ENCODE data around the gene BLACAT1. TPM values are rescaled to one million over a fixed set of nuclear protein-coding genes. Genes with fewer than 3 reads are reported as not detected.

The BLACAT1 gene
- total and polyA plus RNA-seq, 12 donors = 0.03 to 0.08 (median 0.06) TPM; not detected in 8

- Histone ChIP-seq H3K4me1 (replicated peaks in 1 of 2) (peaks cover 0 to under 1% of the 10 kb centered on the region in 2 donors), H3K36me3 (replicated peaks in 1 of 2) (no peaks in the 10 kb centered on the region), H3K27me3 (peaks cover 25% of the 10 kb centered on the region), H3K4me3 (no peak overlapping the region), H3K9me3 (replicated peaks in 1 of 3) (no peaks in the 10 kb centered on the region), H3K27ac (no peak overlapping the region)
- no peak for DNase-seq
- intact Hi-C loops (cut with DNase I) = no loop called here
- TF ChIP-seq CTCF (IDR thresholded peaks at IDR 0.05) (no peak), POLR2A (IDR thresholded peaks at IDR 0.05) (no peak)
- 45 to 56% (median 50%) methylated on average over 4 of the region's 4 CpGs for WGBS, 4 donors
Observed at GRCh38 chr1:205450448-205450847, 5.4 kb downstream of the BLACAT1 start.

GRCh38 chr1:205449750-205450443, 5.9 kb downstream of the BLACAT1 start:
- Histone ChIP-seq H3K36me3 (replicated peaks in 1 of 2) (no peaks in the 10 kb centered on the region), H3K9me3 (replicated peaks in 1 of 3) (no peaks in the 10 kb centered on the region), H3K4me3 (no peak overlapping the region), H3K27ac (no peak overlapping the region), H3K27me3 (peaks cover 20% of the 10 kb centered on the region), H3K4me1 (replicated peaks in 1 of 2) (no peaks in the 10 kb centered on the region)
- intact Hi-C loops (cut with DNase I) = no loop called here
- WGBS, 4 donors = 29 to 46% (median 38%) methylated on average over 5 to 18 of the region's 18 CpGs
- TF ChIP-seq CTCF (IDR thresholded peaks at IDR 0.05) (no peak), POLR2A (IDR thresholded peaks at IDR 0.05) (no peak)
- DNase-seq = peak in 1 of 7 donors; percentile 25

GRCh38 chr1:205449254-205449749, 6.5 kb downstream of the BLACAT1 start:
- TF ChIP-seq CTCF (IDR thresholded peaks at IDR 0.05) (no peak), POLR2A (IDR thresholded peaks at IDR 0.05) (no peak)
- H3K27me3 ChIP-seq = peaks cover 14% of the 10 kb centered on the region
- WGBS, 4 donors = 76 to 94% (median 87%) methylated on average over 3 to 4 of the region's 4 CpGs
- intact Hi-C loops (cut with DNase I) = no loop called here
- H3K9me3 ChIP-seq (replicated peaks in 1 of 3) = no peaks in the 10 kb centered on the region
- no peak overlapping the region for H3K27ac ChIP-seq
- H3K4me1 ChIP-seq (replicated peaks in 1 of 2) = no peaks in the 10 kb centered on the region
- DNase-seq = no peak
- H3K36me3 ChIP-seq (replicated peaks in 1 of 2) = no peaks in the 10 kb centered on the region
- H3K4me3 ChIP-seq = no peak overlapping the region

- TF ChIP-seq POLR2A (IDR thresholded peaks at IDR 0.05) (no peak), CTCF (IDR thresholded peaks at IDR 0.05) (no peak)
- H3K4me3 ChIP-seq = no peak overlapping the region
- no peaks in the 10 kb centered on the region for H3K4me1 ChIP-seq (replicated peaks in 1 of 2)
- intact Hi-C loops (cut with DNase I) = no loop called here
- no peak for DNase-seq
- H3K36me3 ChIP-seq (replicated peaks in 1 of 2) = no peaks in the 10 kb centered on the region
- H3K9me3 ChIP-seq (replicated peaks in 1 of 3) = no peaks in the 10 kb centered on the region
- 58 to 89% (median 83%) methylated on average over 4 to 6 of the region's 6 CpGs for WGBS, 4 donors
- H3K27ac ChIP-seq = no peak overlapping the region
- H3K27me3 ChIP-seq = peaks cover 14% of the 10 kb centered on the region
Observed at GRCh38 chr1:205448540-205449253, 7.1 kb downstream of the BLACAT1 start.
